Keratinocyte (primary cell): ENCODE data around the gene TMEM87B.

ENCODE experiments used
- CTCF ChIP-seq, 3 experiments: IDR thresholded peaks in 1 of 3; conservative IDR thresholded peaks in 1 of 3; optimal IDR thresholded peaks in 1 of 3; 2 replicates in 2 of 3; 3 replicates in 1 of 3; pipeline versions ENCODE3 to v1.5.1; 2011; ENCODE audit warnings: low read length in 3 of 3, mild to moderate bottlenecking in 3 of 3, moderate library complexity in 2 of 3, control low read depth in 1 of 3, inconsistent platforms in 1 of 3; ENCODE audit not compliant: insufficient read depth in 2 of 3; ENCODE audit errors: extremely low read depth in 1 of 3
- EZH2 ChIP-seq: IDR thresholded peaks from one replicate; pipeline ENCODE4 v1.6.1; 2012; ENCODE audit warnings: inconsistent platforms, mild to moderate bottlenecking, low read length, moderate library complexity

DNA sequence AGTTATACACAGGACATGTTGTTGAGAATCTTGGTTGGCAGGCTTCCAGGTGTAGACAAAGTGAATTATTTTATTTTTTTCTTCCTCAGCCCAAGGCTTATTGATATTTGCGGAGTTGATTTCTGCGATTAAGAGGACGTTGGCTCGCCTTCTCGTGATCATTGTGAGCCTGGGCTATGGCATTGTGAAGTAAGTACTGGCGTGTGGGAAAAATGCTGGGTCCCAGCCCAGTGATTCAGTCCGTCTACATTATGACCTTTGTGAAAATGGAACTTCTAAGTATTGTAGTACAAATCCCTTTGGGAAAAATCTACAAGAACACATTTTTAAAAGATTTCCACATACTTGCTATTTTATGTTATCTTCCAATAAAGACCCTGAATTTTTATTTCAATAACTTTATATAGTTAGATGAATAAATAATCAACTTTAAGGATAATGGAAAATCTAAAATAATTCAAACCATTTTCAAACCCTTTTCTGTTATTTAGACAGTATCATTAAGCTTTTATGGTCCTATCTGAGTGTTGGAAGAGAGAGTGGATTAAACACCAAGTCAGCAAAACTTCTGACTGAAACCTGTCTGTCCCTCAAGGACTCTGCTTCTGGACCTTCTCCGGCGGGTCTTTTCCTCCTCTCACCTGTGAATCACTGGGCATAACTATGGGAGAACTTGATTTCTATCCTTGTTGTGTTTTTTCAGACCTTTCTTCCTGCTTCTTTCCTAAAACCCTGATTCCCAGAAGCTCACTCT, 31.0 kb downstream of the TMEM87B start:
- no peak for TF ChIP-seq CTCF (optimal IDR thresholded peaks at IDR 0.05 in 1 of 3, IDR thresholded peaks at IDR 0.05 in 1 of 3, conservative IDR thresholded peaks at IDR 0.05 in 1 of 3; ENCODE audit: extremely low read depth in 1 of 3, insufficient read depth in 2 of 3, low read length in 3 of 3)
- no peak for TF ChIP-seq EZH2
